HG03025 (cell line): ENCODE measurements around the gene TTC16.

ENCODE experiments used
- ATAC-seq: cut with Tn5 transposase; IDR thresholded peaks from one replicate; pipeline ENCODE4 v1.9.1; 2021; ENCODE audit warnings: mild to moderate bottlenecking, moderate library complexity; ENCODE audit not compliant: unreplicated experiment, low FRiP score

Gene TTC16

GRCh38 chr9:127715470-127716337 lies at the start of gene TTC16, which contains the start of gene PTRH1:
TSS of gene TTC16 (plus strand) at chr9:127716079. CDS start at chr9:127716146, 67 bp downstream.
TSS of gene PTRH1 (minus strand) at chr9:127715663. CDS start at chr9:127715639, 24 bp downstream.
- ATAC-seq = peak; percentile 89

GRCh38 chr9:127667127-127667844 lies 48.6 kb upstream of the TTC16 start:
- ATAC-seq = no peak

- ATAC-seq = no peak
These were observed 48.0 kb upstream of the TTC16 start for GRCh38 chr9:127667906-127668305.

GRCh38 chr9:127673234-127673633 lies 42.6 kb upstream of the TTC16 start:
- no peak for ATAC-seq

GRCh38 chr9:127676638-127677037 lies 39.2 kb upstream of the TTC16 start:
- no peak for ATAC-seq

- ATAC-seq = no peak
These were observed 36.4 kb upstream of the TTC16 start for GRCh38 chr9:127679506-127679905.

- no peak for ATAC-seq
These were observed 35.7 kb upstream of the TTC16 start for GRCh38 chr9:127680226-127680625.

GRCh38 chr9:127680846-127681245 lies 35.0 kb upstream of the TTC16 start:
- no peak for ATAC-seq

- no peak for ATAC-seq
These were observed 33.3 kb upstream of the TTC16 start for GRCh38 chr9:127682351-127683136.

- no peak for ATAC-seq
These were observed 32.2 kb upstream of the TTC16 start for GRCh38 chr9:127683723-127684122.

- no peak for ATAC-seq
These were observed 31.3 kb upstream of the TTC16 start for GRCh38 chr9:127684576-127684975.

GRCh38 chr9:127686461-127687393 lies 29.2 kb upstream of the TTC16 start:
- ATAC-seq = no peak

- no peak for ATAC-seq
These were observed 26.4 kb upstream of the TTC16 start for GRCh38 chr9:127689329-127690000.

GRCh38 chr9:127690735-127691134 lies 25.1 kb upstream of the TTC16 start:
- no peak for ATAC-seq

- ATAC-seq = no peak
These were observed 23.8 kb upstream of the TTC16 start for GRCh38 chr9:127692071-127692470.

GRCh38 chr9:127693143-127693542 lies 22.7 kb upstream of the TTC16 start:
- ATAC-seq = no peak

GRCh38 chr9:127693697-127694096 lies 22.2 kb upstream of the TTC16 start:
- no peak for ATAC-seq

- no peak for ATAC-seq
These were observed 20.8 kb upstream of the TTC16 start for GRCh38 chr9:127694890-127695720.
